ENCODE measurements around the gene PCDHGC5. TPM values are rescaled to one million over a fixed set of nuclear protein-coding genes. Genes with fewer than 3 reads are reported as not detected.

PCDHGC5 gene
- total and polyA plus RNA-seq, 2 donors (not counting 1 experiment from before 2014, with no cell fraction given), result 1.1 to 2.6 TPM

DNA sequence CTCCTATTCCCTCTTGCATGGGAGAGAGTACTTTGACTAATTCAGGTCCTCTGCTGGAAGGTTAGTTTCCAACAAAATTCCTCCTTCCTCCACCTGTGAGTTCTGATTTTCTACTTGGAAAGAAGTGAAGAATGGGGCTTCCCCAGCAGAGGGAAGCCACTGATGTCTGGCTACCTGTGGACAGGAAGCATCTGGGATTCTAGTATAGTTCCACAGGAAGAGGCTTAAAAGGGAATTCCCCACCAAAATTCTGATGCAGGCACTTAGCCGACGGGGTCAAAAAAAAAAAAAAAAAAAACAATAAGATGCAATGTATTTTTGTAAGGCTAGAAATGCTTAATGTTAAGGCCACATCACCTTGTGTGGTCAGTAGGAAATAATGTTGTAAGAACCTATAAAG is 33.4 kb downstream of the PCDHGC5 start:
- no peak for DNase-seq (ENCODE audit: low read depth in 2 of 2)
- H3K4me3 ChIP-seq (replicated peaks in 1 of 4; ENCODE audit: control extremely low read depth in 1 of 4, insufficient read depth in 1 of 4, low read depth in 3 of 4, low read length in 4 of 4), result no peak overlapping the region
- H3K79me2 ChIP-seq (ENCODE audit: control insufficient read depth, insufficient read depth, low read length), result no peaks in the 10 kb centered on the region
- H4K20me1 ChIP-seq (ENCODE audit: control insufficient read depth, extremely low read depth, insufficient read depth, low read length), result no peaks in the 10 kb centered on the region
- H3K4me1 ChIP-seq (ENCODE audit: control insufficient read depth, extremely low read depth, insufficient read depth, low read length), result peaks cover 67% of the 10 kb centered on the region
- H3K27ac ChIP-seq (ENCODE audit: insufficient read depth, low read length), result peak overlapping the region; percentile 16
- no peaks in the 10 kb centered on the region for H3K9me3 ChIP-seq (ENCODE audit: control insufficient read depth, insufficient read depth, low read depth, low read length)
- no peak overlapping the region for H3K4me2 ChIP-seq (ENCODE audit: extremely low read depth, insufficient read depth, low read length)
- TF ChIP-seq, protein P1, sequence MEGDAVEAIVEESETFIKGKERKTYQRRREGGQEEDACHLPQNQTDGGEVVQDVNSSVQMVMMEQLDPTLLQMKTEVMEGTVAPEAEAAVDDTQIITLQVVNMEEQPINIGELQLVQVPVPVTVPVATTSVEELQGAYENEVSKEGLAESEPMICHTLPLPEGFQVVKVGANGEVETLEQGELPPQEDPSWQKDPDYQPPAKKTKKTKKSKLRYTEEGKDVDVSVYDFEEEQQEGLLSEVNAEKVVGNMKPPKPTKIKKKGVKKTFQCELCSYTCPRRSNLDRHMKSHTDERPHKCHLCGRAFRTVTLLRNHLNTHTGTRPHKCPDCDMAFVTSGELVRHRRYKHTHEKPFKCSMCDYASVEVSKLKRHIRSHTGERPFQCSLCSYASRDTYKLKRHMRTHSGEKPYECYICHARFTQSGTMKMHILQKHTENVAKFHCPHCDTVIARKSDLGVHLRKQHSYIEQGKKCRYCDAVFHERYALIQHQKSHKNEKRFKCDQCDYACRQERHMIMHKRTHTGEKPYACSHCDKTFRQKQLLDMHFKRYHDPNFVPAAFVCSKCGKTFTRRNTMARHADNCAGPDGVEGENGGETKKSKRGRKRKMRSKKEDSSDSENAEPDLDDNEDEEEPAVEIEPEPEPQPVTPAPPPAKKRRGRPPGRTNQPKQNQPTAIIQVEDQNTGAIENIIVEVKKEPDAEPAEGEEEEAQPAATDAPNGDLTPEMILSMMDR (conservative IDR thresholded peaks at IDR 0.05 in 1 of 2, IDR thresholded peaks at IDR 0.05 in 1 of 2; ENCODE audit: low read depth in 1 of 2, low read length in 2 of 2), result no peak
- TF ChIP-seq EZH2 (IDR thresholded peaks at IDR 0.05; ENCODE audit: low read length, missing control alignments), result no peak
- no peak overlapping the region for H3K9ac ChIP-seq (ENCODE audit: insufficient read depth, low read length)
- no peak overlapping the region for H2AFZ ChIP-seq (ENCODE audit: low read length)
- no peaks in the 10 kb centered on the region for H3K27me3 ChIP-seq (ENCODE audit: control insufficient read depth, insufficient read depth, low read length)
- peaks cover 4% of the 10 kb centered on the region for H3K36me3 ChIP-seq (ENCODE audit: control insufficient read depth, insufficient read depth, low read length)

DNA sequence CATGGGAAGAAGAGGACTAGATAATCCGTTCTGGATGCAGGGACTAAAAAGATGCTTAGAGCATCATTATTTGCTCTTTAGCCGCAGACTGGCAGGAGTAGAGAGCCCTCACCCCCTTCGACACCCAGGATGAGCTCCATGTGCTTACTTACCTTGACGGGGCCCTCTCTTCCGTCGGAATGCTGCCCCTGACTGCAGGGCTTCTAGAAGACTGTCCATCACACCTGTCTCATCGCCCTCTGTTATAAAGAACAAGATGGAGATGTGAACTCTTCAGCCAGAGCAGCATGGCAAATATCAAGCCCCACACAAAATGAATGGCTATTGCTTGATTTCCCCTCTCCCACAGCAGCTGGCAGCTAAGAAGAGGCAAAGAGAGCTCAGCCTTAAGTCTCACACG is 35.1 kb downstream of the PCDHGC5 start:
- H3K9me3 ChIP-seq (ENCODE audit: control insufficient read depth, insufficient read depth, low read depth, low read length), result no peaks in the 10 kb centered on the region
- no peak overlapping the region for H3K4me3 ChIP-seq (replicated peaks in 1 of 4; ENCODE audit: control extremely low read depth in 1 of 4, insufficient read depth in 1 of 4, low read depth in 3 of 4, low read length in 4 of 4)
- H3K9ac ChIP-seq (ENCODE audit: insufficient read depth, low read length), result no peak overlapping the region
- peak overlapping the region; percentile 89 for H3K27ac ChIP-seq (ENCODE audit: insufficient read depth, low read length)
- H3K4me2 ChIP-seq (ENCODE audit: extremely low read depth, insufficient read depth, low read length), result peak overlapping the region; percentile 46
- no peak overlapping the region for H2AFZ ChIP-seq (ENCODE audit: low read length)
- peaks cover 62% of the 10 kb centered on the region for H3K4me1 ChIP-seq (ENCODE audit: control insufficient read depth, extremely low read depth, insufficient read depth, low read length)
- no peaks in the 10 kb centered on the region for H3K27me3 ChIP-seq (ENCODE audit: control insufficient read depth, insufficient read depth, low read length)
- H3K36me3 ChIP-seq (ENCODE audit: control insufficient read depth, insufficient read depth, low read length), result peaks cover 4% of the 10 kb centered on the region
- no peak for TF ChIP-seq EZH2 (IDR thresholded peaks at IDR 0.05; ENCODE audit: low read length, missing control alignments)
- no peaks in the 10 kb centered on the region for H4K20me1 ChIP-seq (ENCODE audit: control insufficient read depth, extremely low read depth, insufficient read depth, low read length)
- DNase-seq (ENCODE audit: low read depth in 2 of 2), result no peak
- H3K79me2 ChIP-seq (ENCODE audit: control insufficient read depth, insufficient read depth, low read length), result no peaks in the 10 kb centered on the region

DNA sequence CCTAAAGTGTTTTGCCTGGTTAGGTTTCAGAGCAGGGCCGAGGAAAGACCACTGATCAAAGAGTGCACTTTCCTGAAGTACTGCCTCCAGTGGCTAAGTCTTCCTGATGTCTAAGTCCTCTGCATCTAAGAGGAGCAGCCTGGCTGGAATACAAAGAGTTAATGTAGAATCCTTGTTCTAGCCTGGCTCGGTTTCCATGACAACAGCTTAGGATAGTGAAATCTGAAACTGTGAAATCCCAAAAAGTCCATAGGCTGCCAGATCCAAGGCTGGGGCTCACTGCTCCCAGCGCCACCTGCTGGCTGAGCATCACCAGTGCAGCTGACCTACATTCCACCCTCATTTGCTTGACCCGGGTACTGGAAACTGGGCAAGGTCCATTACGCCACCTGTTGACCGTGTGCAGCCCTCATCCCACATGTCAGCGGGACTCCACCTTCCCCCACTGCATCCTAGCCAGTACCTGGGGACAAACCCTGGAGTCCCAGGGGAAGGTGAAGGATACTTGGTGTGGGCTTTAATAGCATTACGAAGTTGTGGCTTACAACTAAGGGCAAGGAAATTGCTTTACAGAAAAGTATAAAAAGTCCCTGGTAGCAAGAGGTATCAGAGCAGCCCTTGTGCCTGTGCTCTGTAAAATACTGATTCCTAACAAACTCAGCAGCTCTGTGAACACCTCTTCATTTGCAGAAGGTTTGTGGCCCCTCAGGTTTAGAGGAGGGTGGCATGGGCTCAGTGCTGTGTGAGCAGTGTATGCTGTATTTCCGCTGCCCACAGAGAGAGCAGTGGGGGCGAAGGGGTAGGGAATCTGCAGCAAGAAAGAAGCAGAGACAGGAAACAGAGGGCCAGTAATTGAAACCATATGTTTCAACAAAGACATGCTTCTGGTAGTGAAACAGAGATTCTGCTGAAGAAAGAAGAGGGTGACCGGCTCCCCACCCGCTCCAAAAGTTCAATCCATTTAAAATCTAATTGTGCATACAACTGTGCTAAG is 36.0 kb downstream of the PCDHGC5 start:
- Histone ChIP-seq H3K4me3 (replicated peaks in 1 of 4; ENCODE audit: control extremely low read depth in 1 of 4, insufficient read depth in 1 of 4, low read depth in 3 of 4, low read length in 4 of 4) (peak overlapping the region in 2 of 4 experiments; percentile 5 to 36), H3K9ac (ENCODE audit: insufficient read depth, low read length) (no peak overlapping the region), H2AFZ (ENCODE audit: low read length) (no peak overlapping the region), H3K9me3 (ENCODE audit: control insufficient read depth, insufficient read depth, low read depth, low read length) (no peaks in the 10 kb centered on the region), H3K36me3 (ENCODE audit: control insufficient read depth, insufficient read depth, low read length) (peaks cover 4% of the 10 kb centered on the region), H3K79me2 (ENCODE audit: control insufficient read depth, insufficient read depth, low read length) (no peaks in the 10 kb centered on the region), H4K20me1 (ENCODE audit: control insufficient read depth, extremely low read depth, insufficient read depth, low read length) (no peaks in the 10 kb centered on the region), H3K4me1 (ENCODE audit: control insufficient read depth, extremely low read depth, insufficient read depth, low read length) (peaks cover 65% of the 10 kb centered on the region), H3K27ac (ENCODE audit: insufficient read depth, low read length) (peak overlapping the region; percentile 89), H3K4me2 (ENCODE audit: extremely low read depth, insufficient read depth, low read length) (peak overlapping the region; percentile 77), H3K27me3 (ENCODE audit: control insufficient read depth, insufficient read depth, low read length) (no peaks in the 10 kb centered on the region)
- TF ChIP-seq, protein P1 (conservative IDR thresholded peaks at IDR 0.05 in 1 of 2, IDR thresholded peaks at IDR 0.05 in 1 of 2; ENCODE audit: low read depth in 1 of 2, low read length in 2 of 2), result peak; percentile 96 to 99
- TF ChIP-seq EZH2 (IDR thresholded peaks at IDR 0.05; ENCODE audit: low read length, missing control alignments), result no peak
- DNase-seq (ENCODE audit: low read depth in 2 of 2), result peak; percentile 93 to 99

Measured in fibroblast of lung (primary cell).